Loucy (cell line): ENCODE data around the gene PHAX.

Experiments
- CTCF ChIP-seq: fragments of 200-600 bp; sonication (generic); conservative IDR thresholded peaks from 2 replicates; pipeline ENCODE4 v1.5.1; 2014; ENCODE audit warnings: mild to moderate bottlenecking, antibody characterized with exemption, low read length
- EZH2phosphoT487 ChIP-seq: fragments of 200-600 bp; IDR thresholded peaks from 2 replicates; pipeline ENCODE4 v1.6.1; 2018; ENCODE audit warnings: antibody characterized with exemption, mild to moderate bottlenecking, moderate library complexity, borderline replicate concordance

DNA sequence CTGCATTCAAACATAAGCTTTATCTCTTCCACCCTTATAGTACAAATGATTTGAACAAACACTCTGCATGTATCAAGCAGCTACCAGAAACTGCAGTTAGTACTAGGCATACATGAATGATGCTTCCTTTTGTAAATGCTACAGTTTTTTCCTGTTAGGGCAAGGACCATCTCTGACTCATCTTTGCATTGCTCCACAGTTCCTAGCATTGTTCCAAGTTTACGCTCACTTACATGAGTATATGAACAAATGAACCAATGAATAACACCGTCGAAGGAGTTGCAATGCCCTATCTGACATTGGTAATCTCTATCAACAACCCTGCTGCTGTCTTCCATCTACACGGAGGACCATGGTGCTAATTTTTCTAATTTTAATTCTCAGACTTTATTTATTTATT lies 3.6 kb upstream of the PHAX start:
- TF ChIP-seq CTCF, result no peak
- no peak for TF ChIP-seq EZH2phosphoT487
